ENCODE results near the gene KIAA0930.

Gene KIAA0930

GRCh38 chr22:45237065-45237990, 3.4 kb downstream of the KIAA0930 start:
- DNase-seq (ENCODE audit: low read depth in 3 of 3) = no peak

DNA sequence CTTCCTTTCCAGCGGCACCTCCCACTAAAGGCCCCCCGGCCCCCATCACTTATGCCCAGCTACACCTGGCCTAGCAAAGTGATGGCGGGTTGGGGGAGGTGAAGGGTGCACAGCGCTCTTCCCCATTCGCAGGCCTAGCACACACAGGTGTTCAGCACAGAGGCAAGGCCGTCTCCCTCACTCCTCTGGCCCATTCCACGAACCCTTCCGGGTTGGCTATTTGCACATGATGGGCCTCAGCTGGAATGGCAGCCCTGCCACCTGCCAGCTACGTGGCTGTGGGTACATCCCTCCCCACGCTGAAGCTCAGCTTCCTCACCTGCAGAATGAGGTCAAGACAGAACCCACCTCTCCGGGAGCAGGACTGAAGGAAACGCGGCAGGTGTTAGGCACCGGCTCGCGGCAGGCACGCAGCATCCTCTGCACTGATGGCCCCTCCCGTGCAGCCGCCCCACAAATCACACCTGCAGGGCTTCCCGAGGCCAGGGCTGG, 4.8 kb downstream of the KIAA0930 start:
- no peak for DNase-seq (ENCODE audit: low read depth in 3 of 3)

DNA sequence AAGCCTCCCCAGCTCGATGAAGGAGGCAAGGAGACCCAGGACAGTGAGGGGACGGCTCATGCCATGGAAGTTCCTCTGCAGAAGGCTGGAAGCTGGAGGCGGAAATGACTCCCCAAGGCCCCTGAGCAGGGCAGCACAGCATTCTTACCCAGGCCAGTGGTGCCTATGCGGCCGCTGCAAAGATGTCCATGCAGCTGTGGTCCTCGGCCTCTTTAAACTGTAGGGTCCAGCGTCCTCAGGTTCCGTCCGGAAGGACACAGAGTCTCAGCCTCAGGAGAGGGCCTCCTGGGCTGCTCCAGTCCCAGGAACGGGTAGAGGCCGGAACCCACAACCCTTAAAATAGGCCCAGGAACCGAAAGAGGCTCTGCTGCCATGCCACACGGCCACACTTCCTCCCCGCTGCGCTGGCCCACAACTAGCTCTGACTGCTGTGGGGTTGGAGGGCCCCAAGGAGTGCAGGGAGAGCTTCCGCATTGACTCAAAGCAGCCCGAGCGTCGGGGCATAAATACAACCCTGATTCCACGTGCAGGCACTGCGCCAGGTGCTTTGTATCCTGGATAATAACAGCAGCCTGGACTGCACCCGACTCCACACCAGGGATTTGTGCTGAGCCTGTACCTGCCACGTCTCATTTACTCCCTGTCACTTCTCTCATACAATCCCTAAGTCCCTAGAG, 5.5 kb downstream of the KIAA0930 start:
- DNase-seq (ENCODE audit: low read depth in 3 of 3) = no peak

DNA sequence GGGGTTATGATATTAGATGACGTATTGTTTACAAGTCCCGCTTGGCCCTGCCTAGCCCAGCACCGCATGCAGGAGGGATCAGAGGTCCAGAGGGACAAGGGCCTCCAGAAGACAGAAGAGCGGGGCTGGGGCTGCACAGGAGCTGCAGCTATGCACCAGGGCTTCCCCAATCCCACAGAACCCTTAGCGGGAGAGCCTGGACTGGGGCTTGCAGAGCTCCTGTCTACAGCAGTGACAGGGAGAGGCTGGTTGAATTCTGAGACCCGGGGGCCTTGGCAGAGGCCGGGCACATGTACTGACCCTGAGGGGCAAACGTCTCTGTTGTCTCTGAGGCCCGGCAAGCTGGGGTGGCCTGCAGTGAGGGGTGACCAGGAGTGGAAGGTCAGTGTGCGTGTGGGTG, 6.9 kb downstream of the KIAA0930 start:
- DNase-seq (ENCODE audit: low read depth in 3 of 3) = no peak

DNA sequence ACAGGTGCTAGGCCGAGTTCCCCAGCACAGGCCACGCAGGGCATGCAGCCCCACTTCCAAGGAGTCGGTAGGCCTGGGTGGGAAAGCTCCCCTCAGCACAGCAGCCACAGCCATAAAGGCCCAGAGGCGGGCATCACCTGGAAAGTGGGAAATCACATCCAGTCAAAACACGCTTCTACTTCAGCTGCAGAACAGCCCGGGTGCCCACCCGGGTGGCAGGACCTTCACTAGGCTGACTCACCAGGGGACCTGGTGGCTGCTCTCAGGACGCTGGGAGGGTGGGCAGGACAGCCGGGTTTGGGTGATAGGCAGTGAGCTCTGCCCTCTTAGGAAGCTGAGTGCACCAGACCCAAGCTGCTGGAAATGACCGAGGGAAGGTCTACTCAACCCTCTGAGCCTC, 7.3 kb downstream of the KIAA0930 start:
- no peak for DNase-seq (ENCODE audit: low read depth in 3 of 3)

- DNase-seq (ENCODE audit: low read depth in 3 of 3) = no peak
These were observed 9.4 kb downstream of the KIAA0930 start for GRCh38 chr22:45231293-45231692.

GRCh38 chr22:45230026-45230721, 10.5 kb downstream of the KIAA0930 start:
- DNase-seq (ENCODE audit: low read depth in 3 of 3) = no peak

GRCh38 chr22:45229181-45229580, 11.5 kb downstream of the KIAA0930 start:
- no peak for DNase-seq (ENCODE audit: low read depth in 3 of 3)

DNA sequence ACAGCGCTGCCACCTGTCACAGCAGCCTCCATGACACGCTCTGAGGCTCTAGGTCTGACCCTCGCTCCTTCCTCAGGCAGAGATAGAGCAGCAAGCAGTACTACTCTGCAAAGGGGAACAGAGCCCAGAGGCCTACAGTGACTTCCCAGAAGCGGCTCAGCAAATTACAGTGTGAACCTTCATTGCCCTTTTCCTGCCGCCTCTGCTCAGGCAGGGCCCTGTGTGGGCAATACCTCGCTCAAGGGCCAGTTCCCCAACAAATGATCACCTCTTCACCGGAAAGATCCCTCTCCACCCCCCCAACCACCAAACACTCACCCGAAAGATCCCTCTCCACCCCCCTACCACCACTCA, 12.3 kb downstream of the KIAA0930 start:
- no peak for DNase-seq (ENCODE audit: low read depth in 3 of 3)

DNA sequence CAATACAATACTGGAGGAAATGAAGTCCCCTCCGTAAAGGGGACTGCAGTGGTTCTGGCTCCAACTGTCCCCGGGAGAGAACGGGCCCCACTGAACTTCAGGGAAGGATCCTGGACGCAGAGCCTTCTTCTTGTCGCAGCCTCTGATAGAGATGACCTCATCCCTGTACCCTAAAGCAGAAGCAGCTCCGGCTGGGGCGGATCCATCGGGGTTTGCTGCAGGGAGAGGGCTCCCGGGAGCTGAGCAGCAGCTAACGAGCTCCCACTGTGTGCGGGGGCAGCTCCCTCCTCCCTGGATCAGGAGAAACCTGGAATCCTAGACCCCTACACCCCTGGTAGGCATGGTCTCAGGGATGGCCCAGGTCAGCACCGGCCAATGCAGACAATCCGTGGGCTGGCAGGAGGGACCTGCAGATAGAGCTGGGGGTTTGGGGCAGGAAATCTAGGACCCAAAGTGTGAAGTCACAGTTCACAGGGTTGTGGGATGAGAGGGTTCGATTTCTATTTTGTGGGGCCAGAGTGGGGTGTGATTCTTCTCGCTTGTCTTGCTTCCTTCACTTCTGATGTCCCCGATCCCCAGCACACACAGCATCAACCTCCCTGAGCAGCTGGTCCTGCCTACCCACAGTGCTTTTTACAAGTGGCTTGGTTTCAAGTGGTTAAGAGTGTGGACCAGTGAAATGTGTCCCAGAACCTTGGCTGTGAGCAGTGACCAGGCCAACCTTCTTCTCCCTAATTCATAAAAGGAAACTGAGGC, 12.9 kb downstream of the KIAA0930 start:
- no peak for DNase-seq (ENCODE audit: low read depth in 3 of 3)

- DNase-seq (ENCODE audit: low read depth in 3 of 3) = no peak
These were observed 14.0 kb downstream of the KIAA0930 start for GRCh38 chr22:45226503-45227186.

DNA sequence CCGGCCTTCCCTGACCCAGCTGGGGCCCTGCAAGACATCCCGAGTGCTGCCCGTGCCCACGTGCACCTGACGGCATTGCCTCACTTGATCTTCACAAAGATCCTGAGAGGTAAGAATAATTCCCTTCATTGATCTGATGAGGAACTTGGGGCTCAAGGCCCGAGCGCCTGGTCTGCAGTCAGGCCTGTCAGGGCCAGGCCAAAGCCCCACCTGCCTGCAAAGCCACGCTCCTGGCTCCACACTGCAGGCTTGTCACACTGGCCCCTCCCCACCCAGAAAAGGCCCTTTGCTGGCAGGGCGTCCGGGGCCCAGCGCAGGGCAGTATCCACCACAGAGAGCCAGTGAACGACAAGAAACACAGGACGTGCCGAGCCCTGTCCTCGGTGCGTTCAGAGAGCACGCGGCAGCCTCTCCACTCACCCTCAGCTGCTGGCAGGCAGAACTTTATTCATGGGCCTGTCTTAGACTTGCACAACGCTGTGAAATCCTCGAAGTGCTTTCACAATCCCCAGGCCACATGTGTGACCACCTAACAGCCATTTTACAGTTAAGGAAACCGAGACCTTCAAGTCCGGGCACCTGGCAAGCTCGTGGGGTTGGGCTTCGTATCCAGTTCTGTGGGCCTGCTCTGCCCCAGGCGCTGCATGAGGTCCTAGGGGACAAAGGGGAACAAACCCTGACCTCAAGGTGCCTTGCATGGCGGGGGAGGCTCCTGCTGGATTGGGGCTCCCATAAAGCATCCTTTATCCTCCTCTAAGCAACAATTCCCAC, 14.8 kb downstream of the KIAA0930 start:
- no peak for DNase-seq (ENCODE audit: low read depth in 3 of 3)

GRCh38 chr22:45224988-45225731, 15.5 kb downstream of the KIAA0930 start:
- no peak for DNase-seq (ENCODE audit: low read depth in 3 of 3)

DNA sequence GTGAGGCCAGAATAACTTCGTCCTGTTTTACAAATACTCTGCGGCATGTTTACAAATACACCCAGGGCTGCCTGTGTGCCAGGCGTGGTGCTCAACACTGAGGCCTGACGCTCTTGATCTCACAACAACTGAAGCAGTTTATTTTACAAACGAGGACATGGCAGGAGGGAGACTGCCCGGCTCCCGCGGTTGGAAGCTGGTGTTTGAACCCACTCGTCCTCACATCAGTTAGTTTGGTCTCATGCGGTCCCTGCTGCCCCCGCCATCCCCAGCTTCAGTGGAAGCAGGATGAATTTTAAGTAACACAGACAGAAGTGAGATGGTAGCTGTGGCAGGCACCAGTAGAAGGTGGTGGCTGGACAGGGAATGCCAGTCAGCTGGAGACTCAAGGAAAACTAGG, 16.4 kb downstream of the KIAA0930 start:
- DNase-seq (ENCODE audit: low read depth in 3 of 3) = no peak

DNA sequence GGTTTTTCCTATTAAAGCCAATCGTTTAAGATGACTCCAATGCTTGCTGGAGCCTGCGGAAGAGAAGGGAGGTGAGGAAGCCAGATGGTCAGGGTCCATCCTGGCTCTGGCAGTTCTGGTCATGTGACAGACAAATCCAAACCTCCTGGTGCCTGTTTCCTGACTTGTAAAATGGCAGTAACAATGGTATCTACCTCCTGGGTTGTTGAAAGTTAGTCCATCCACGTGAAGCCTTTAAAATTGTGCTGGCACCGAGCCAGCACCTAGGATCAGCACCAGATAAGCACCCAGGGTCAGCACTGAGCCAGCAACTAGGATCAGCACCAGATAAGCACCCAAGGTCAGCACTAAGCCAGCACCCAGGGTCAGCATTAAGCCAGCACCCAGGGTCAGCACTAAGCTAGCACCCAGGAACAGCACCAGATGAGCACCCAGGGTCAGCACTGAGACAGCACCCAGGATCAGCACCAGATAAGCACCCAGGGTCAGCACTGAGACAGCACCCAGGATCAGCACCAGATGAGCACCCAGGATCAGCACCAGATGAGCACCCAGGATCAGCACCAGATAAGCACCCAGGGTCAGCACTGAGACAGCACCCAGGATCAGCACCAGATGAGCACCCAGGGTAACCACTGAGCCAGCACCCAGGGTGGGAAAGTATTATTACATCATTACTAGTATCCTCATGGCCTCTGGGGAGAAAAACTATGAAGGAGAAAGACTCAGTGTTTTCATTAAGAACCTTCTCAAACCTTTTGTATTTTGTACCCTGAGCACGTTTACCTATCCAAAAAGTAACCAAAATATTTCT, 17.2 kb downstream of the KIAA0930 start:
- no peak for DNase-seq (ENCODE audit: low read depth in 3 of 3)

GRCh38 chr22:45221201-45221600, 19.5 kb downstream of the KIAA0930 start:
- DNase-seq (ENCODE audit: low read depth in 3 of 3) = no peak

GRCh38 chr22:45218976-45219375, 21.7 kb downstream of the KIAA0930 start:
- DNase-seq (ENCODE audit: low read depth in 3 of 3) = no peak

DNA sequence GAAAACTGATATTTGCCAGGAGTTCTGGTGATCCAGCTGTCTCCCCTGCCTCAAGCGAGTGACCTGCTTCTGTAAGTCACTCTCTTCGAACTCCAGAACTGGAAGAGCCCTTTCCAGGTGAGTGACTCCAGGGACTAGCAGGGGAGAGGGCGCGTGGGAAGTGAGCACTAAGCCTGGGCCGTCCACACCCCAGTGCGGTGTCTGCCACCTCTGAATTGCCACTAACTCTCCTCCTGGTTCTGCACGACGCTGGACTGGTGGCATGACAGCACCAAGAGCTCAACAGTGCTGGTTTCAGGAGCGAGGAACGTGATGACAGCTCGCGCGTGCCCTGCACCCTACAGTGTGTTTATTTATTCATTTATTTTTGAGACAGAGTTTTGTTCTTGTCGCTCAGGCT, 22.9 kb downstream of the KIAA0930 start:
- DNase-seq (ENCODE audit: low read depth in 3 of 3) = no peak

DNA sequence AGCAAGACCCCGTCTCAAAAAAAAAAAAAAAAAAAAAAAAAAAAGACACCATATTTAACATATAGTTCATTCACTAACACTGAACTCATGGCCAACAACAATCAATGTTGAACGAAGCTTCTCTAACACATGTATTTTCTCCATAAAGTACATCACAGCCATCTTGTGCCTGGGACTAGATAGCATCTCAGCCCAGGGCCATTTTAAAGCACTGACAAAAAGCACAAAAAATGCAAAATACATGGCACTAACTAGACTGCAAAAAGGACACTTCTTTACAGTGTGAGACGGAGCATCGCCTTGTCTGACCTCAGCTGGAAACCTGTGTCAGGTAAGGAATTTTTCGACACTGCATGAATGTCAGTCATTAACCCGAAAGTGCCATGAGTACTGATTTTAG, 23.3 kb downstream of the KIAA0930 start:
- DNase-seq (ENCODE audit: low read depth in 3 of 3) = no peak

Data from stimulated activated CD4-positive, alpha-beta T cell treated with anti-CD3 and anti-CD28 coated beads, TNF-alpha, amount 100 ng/mL, for 4 hours (primary cell).